GM18951 (cell line): ENCODE measurements around the gene S1PR3.

Experiments
- POLR2A ChIP-seq: IDR thresholded peaks from 4 replicates; pipeline ENCODE4 v1.6.1; 2011; ENCODE audit warnings: mild to moderate bottlenecking; ENCODE audit not compliant: insufficient read length, insufficient read depth; ENCODE audit errors: extremely low read depth
- in situ Hi-C: fragments of 300-500 bp; cut with MboI; formaldehyde crosslinking; loops from one replicate; pipeline ENCODE4 v1.12.0; 2022; ENCODE audit warnings: low sequenced_read_pairs, mixed read lengths, inconsistent platforms; ENCODE audit not compliant: unreplicated experiment

Gene S1PR3

DNA sequence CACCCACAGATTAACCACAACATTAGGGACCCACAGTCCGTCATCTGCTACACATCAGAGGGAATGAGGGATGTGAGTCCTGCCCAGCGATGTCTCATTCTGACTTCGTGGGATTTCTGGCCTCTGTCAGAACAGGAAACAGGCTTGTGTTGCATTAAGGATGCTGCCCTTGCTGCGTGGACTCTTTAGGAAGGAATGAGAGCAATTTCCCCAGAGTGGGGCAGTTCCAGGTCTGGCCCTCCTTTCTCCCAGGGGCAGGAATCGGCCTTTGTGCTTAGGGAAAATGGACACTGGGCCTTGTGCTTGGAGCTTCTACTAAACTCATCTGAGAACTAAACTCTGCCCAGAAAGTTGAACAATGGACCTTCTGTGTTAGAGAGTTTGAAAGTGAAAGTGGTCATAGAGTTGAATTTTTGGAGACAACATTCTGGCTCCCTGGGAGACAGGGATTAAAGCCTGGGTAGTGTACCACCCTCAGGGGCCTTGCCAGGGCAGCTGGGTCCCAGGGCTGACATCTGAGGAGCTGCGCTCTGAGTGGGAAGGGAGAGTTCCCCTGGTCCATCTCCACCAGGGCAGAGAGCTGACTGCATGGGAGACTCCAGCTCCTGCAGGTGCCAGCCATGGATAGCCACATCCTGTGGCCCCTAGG is 37.8 kb upstream of the S1PR3 start:
- in situ Hi-C loops: no loop called here
- no peak for TF ChIP-seq POLR2A

DNA sequence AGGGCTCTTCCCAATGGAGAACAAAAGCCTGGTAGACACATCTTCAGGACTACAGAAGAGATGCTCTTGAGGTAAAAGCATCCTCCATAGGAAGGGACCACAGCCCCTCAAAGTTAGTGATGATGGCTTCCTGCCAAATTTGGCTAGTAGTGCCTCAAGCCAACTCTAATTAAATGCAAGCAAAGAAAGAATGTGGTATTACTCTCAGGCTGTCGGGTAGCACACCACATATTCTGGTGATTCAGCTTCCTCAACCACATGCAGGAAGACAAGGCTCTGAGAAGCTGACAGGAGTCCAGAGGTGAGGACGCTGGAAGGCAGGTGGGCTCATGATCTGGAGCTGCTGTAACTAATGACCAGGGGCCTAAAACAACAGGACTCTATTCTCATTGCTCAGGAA is 37.2 kb upstream of the S1PR3 start:
- TF ChIP-seq POLR2A: no peak
- in situ Hi-C loops: no loop called here

DNA sequence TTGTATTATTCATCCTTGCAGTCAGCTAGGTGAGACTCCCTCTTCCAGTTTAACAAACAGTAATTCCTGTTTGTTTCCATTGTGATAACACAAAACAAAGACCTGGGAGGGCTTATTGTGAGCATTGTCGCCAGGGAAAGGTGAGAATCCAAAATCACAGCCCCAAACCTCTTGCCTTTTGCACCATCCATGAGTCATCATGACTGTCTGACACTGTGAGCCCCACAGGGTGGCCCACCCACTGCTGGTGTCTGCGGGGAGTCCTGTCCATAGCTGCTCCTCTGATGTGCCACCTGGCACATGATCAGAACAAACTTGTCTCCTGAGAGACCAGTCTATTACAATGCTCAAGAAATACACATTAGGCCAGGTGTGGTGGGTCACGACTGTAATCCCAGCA is 33.7 kb upstream of the S1PR3 start:
- in situ Hi-C loops: no loop called here
- no peak for TF ChIP-seq POLR2A

DNA sequence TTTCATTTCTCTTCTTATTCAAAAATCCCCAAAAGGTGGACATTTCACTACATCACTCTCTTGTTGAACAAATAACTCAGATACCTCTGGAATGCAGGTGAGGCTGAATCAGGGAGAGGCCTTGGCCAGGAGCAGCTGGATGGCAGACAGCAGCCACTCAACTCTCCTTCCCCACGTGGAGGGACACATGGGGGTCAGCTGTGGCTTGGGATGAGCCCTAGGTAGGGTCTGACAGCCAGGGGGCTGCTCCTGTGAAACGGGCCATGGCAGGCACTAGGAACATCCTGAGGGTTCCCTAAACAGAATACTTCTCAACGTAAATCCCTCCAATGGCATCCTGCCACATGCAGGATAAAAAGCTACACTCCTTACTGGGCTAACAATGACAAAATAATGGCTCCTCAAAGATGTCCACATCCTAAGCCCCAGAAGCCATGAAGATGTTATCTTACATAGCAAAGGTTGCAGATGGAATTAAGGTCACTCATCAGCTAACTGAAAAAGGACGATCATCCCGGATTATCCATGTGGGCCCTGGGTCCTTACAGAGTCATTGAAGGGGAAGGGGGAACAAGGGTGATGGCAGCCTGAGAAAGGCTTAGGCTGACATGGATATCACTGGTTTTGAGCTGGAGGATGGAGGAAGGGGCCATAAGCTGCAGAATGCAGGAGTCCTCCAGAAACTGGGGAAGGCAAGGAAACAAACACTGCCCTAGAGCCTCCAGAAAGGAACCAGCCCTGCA is 31.4 kb upstream of the S1PR3 start:
- in situ Hi-C loops: no loop called here
- TF ChIP-seq POLR2A: no peak

DNA sequence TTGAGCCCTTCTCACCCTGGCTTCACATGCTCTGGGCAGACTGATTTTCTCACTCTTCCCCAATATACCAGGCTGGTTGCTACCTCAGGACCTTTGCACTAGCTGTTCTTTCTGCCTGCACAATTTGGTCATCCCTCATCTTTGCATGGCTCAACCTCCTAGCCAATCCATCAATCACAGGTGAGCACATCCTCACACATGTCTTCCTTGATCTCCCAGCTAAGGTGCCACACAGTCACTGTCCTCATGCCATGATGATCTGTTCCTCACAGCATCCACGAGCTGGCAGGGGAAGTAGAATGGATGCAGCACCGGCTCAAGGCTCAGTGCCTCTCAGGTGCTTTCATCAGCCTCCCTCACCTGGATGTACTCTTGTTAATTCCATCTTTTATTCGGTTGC is 30.6 kb upstream of the S1PR3 start:
- in situ Hi-C loops: no loop called here
- no peak for TF ChIP-seq POLR2A

DNA sequence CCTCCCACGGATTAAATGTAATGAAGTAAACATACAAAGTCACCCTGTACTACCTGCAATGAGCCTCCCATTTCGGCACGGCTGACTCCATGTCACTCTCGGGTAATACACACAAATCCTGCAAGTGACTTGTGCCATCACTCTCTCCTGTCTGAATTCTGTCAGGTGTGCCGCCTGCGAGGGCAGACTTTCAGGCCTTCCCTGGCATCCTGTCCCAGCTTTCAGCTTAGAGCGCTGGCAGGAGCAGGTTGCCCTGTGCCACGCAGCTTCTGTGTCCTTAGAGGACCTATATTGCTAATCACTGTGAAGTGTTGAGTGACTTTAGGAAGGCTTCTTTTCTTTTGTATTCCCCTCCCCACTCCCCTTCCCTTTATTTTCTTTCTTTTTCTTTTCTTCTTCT is 25.8 kb upstream of the S1PR3 start:
- in situ Hi-C loops: no loop called here
- TF ChIP-seq POLR2A: no peak

DNA sequence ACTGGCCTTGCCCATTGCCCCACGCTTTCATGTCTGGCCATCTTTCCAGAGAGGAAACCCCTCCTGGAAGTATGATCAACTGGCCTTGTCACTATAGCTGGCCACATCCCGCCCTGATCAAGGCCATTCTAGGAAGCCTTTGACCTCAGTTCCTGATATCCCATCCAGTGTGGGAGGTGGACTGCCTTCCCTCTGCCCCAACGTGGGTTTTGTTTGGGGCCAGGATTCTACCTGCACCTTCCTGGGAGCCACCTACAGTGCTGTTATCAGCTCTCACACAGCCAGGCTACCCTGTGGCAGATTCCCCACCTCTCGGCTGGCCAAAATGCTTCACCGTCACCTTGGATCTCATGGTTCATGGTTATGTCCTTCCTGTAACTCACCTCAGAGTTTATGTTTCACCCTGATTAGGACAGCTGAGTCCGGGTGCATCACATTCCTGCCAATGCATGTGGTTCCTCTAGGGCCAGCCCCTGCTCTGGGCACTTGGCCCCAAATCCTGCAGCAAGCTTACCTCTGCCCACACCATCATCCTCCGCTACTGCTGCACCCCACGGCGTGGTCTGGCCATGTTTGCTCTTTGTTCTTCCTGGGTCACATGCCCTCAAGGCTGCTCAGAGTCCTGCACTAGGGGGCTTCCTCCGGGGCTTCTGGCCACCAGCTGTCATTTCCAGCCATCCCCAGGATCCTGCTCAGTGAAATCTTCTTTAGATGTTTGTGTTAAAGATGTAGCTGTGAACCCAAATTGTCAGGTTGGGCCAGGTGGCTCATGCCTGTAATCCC is 24.2 kb upstream of the S1PR3 start:
- in situ Hi-C loops: no loop called here
- TF ChIP-seq POLR2A: no peak

DNA sequence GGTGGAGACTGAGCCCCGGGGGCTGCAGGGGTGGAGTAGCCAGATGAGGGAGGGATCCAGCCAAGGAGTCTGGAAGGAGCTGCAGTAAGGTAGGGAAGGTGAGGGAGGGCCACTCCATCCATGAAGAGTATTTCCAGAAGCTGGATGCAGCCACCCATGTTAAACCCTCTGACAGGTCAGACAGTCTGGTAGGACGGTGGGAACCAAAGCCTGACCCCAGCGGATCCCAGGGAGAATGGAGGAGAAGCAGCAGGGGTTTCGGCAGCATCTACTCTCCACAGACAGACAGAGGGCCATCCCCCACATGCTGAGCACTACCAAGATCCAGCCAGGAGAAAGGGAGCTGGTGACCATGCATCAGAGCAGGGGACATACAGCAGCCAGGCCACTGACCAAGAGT is 22.5 kb upstream of the S1PR3 start:
- in situ Hi-C loops: no loop called here
- no peak for TF ChIP-seq POLR2A

DNA sequence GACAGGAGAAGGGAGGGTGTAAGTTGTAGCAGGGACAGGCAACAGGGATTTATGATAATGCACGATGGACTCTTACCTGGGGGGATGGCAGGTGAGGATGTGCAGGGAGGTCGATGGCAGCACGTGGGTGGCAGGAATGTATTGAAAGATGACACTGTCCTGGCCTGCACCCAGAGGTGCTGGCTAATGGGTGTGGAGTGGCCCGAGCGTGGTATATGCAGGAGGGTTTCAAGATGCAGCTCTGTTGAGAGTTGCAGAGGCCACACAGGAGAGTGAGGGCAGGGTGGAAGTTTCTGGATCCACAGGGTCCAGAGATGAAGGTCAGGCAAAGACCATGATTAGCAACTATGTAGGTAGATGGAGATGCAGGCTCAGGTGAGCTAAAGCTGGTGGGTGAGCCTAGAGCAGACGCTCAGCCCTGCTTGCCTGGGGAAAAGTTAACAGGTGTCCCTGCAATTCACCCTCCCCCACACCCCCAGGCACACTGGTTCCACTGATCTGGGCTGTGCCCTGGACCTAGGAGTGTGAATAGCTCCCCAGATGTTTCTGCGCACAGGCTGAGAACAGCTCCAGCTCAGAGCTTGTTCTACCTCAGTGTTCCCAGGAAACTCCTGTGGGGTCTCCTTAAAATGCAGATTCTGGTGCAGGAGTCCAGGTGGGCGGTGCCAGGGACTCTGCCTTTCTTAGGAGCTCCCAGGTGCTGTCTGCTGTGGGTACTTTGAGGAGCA is 21.5 kb upstream of the S1PR3 start:
- in situ Hi-C loops: no loop called here

DNA sequence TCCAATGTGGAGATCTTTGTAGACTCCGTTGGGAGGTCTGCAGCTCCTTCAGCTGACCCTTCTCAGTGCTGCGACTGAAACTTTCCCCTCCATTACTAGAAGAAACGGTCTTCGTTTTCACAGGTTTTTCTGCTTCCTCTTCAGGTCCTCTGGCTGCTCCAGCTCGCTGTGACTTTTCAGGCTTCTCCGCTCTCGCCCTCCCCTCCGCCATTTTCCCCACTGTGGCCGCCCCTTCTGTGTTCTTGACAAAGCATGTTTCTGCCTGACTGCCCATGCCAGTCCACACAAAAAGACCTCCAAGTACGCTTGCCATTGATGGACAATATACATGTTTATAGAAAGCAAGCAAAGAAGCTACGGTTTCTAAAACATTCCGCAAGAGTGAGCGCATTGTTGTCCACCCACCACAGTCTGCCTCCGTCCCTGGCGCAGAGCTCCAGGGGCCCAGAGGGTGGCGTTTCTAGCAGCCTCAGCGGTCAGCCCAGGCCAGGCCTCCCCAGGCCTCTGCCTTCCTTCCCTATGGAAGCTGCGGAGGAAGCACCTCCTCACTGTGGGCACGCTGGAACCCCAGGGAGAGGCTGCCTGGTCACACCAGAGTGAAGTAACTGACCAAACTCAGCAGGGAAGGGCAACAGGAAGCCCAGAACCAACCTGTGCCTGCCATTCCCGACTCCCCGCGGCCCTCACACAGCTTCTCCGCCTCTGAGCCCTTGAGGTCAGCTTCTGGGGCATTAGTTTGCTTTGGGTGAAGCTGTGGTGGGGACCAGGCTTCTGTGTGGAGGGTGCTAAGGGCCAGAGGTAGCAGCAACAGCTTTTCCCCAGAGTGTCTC is 19.9 kb upstream of the S1PR3 start:
- no peak for TF ChIP-seq POLR2A

More for the DNA sequence above, 21.5 kb upstream of the S1PR3 start:
- no peak for TF ChIP-seq POLR2A

DNA sequence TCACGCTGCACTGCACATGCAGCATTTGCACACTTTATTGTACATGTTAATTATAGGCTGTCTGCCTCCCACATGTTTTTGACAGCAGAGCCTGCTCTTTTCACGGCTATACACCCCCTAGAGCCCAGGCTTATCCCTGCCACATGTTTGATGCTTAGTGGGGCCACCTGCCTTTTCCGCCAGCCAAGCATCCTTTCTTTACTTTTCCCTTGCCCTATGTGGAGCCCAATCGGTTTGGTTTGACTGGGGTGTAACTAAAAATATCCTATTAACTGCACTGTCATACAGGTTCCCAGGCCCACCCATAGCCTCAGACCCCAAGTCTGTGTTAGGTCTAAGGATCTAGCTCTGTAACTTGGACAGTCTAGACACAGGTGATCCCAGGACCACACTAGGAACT is 18.9 kb upstream of the S1PR3 start:
- no peak for TF ChIP-seq POLR2A
- in situ Hi-C loops: no loop called here

More for the DNA sequence above, 19.9 kb upstream of the S1PR3 start:
- in situ Hi-C loops: no loop called here

DNA sequence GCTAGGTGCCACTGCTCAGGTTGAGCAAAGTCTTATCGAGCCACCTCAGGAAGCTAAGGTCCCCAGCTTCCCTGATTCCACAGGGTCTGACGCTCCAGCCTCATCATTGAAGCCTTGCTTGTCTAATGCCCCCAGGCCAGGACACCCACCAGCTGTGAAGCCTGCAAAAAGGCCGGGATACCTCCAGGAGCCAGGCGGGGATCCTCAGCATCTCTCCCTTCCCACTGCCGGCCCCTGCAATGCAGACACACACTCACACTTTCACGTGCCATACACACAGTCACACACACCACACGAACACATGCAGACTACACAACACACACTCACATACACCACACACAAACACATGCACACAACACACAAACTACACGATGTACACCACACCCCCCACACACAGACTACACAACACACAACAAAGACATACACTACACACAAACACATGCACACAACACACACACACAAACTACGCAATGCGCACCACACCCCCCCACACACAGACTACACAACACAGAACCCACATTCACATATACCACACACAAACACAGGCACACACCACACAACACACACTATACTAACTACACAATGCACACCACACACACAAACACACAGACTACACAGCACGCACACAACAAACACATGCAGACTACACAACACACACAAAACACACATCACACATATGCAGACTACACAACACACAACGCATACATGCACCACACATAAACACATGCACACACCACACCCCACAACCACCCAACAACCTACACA is 17.8 kb upstream of the S1PR3 start:
- in situ Hi-C loops: no loop called here

More for the DNA sequence above, 17.8 kb upstream of the S1PR3 start:
- no peak for TF ChIP-seq POLR2A
